SK-N-MC (cell line): ENCODE measurements around the gene TIAM1.

Experiments used
- DNase-seq: peaks from one replicate; pipeline ENCODE4 v3.0.0-alpha.2; 2011; ENCODE audit warnings: low read depth, low spot score
- H3K27ac ChIP-seq: fragments of 200-600 bp; sonication (generic); 2 replicates; pipeline ENCODE4 v1.5.1; 2016; ENCODE audit warnings: mixed run types
- H3K36me3 ChIP-seq: fragments of 200-600 bp; sonication (generic); 2 replicates; pipeline ENCODE4 v1.6.1; 2017; ENCODE audit warnings: antibody characterized with exemption, low read length, mixed read lengths; ENCODE audit not compliant: insufficient read depth
- H3K4me3 ChIP-seq: fragments of 200-600 bp; sonication (generic); 2 replicates; pipeline ENCODE4 v1.5.1; 2016
- H3K9ac ChIP-seq: fragments of 200-600 bp; sonication (generic); 2 replicates; pipeline ENCODE4 v1.8.0; 2017; ENCODE audit warnings: mixed run types, mixed read lengths; ENCODE audit not compliant: insufficient read length
- H3K9me3 ChIP-seq: fragments of 200-600 bp; sonication (generic); 2 replicates; pipeline ENCODE4 v1.6.1; 2017; ENCODE audit warnings: low read depth, mild to moderate bottlenecking, antibody characterized with exemption, low read length, moderate library complexity, mixed read lengths
- EZH2 ChIP-seq: fragments of 200-600 bp; sonication (generic); IDR thresholded peaks from one replicate; pipeline ENCODE4 v1.6.1; 2017; ENCODE audit warnings: antibody characterized with exemption
- FOXP2 ChIP-seq: optimal IDR thresholded peaks from 2 replicates; pipeline ENCODE3; 2011; ENCODE audit warnings: mild to moderate bottlenecking, moderate library complexity; ENCODE audit not compliant: insufficient read depth; ENCODE audit errors: extremely low read length, control extremely low read depth
- POLR2AphosphoS5 ChIP-seq: IDR thresholded peaks from 2 replicates; pipeline ENCODE4 v1.6.1; 2012; ENCODE audit warnings: mild to moderate bottlenecking, low read depth, low read length, borderline replicate concordance

TIAM1 gene

GRCh38 chr21:31075848-31076247 is 268.2 kb downstream of the TIAM1 start:
- H3K9me3 ChIP-seq = no peaks in the 10 kb centered on the region
- DNase-seq = no peak
- no peak for TF ChIP-seq POLR2AphosphoS5
- no peak for TF ChIP-seq EZH2
- no peak for TF ChIP-seq FOXP2

GRCh38 chr21:31072533-31072932 is 271.5 kb downstream of the TIAM1 start:
- TF ChIP-seq EZH2 (no peak), POLR2AphosphoS5 (no peak), FOXP2 (no peak)
- H3K9ac ChIP-seq = no peak overlapping the region
- H3K27ac ChIP-seq = no peak overlapping the region
- no peak for DNase-seq
- H3K4me3 ChIP-seq = no peak overlapping the region
- H3K9me3 ChIP-seq = no peaks in the 10 kb centered on the region
- H3K36me3 ChIP-seq = no peaks in the 10 kb centered on the region

More at GRCh38 chr21:31075848-31076247, 268.2 kb downstream of the TIAM1 start:
- no peak overlapping the region for H3K27ac ChIP-seq
- H3K4me3 ChIP-seq = no peak overlapping the region
- H3K9ac ChIP-seq = no peak overlapping the region
- no peaks in the 10 kb centered on the region for H3K36me3 ChIP-seq
